ENCODE data around the gene PTPRM. TPM values are rescaled to one million over a fixed set of nuclear protein-coding genes. Genes with fewer than 3 reads are reported as not detected.

Gene PTPRM
- total and polyA plus RNA-seq, 2 donors (not counting 3 experiments of a cell fraction or from before 2014, with no cell fraction given): 37.4 to 43.7 TPM

- Histone ChIP-seq H3K79me2 (ENCODE audit: control insufficient read depth, insufficient read depth, low read length) (no peaks in the 10 kb centered on the region), H3K4me3 (replicated peaks in 1 of 3; ENCODE audit: insufficient read depth in 1 of 3, low read depth in 1 of 3, low read length in 3 of 3) (no peak overlapping the region), H3K36me3 (ENCODE audit: control insufficient read depth in 2 of 2, extremely low read depth in 1 of 2, insufficient read depth in 2 of 2, low read length in 2 of 2) (no peaks in the 10 kb centered on the region), H3K9ac (replicated peaks; ENCODE audit: extremely low read depth, insufficient read depth, low read length) (no peak overlapping the region), H3K27ac (ENCODE audit: insufficient read depth, low read depth, low read length) (no peak overlapping the region), H3K9me1 (replicated peaks; ENCODE audit: control insufficient read depth, extremely low read depth, insufficient read depth, low read length) (no peaks in the 10 kb centered on the region), H3K4me1 (ENCODE audit: control insufficient read depth, extremely low read depth, insufficient read depth, low read length) (no peaks in the 10 kb centered on the region), H3K4me2 (ENCODE audit: insufficient read depth, low read length) (no peak overlapping the region), H2AFZ (ENCODE audit: low read depth, low read length) (no peak overlapping the region), H3K27me3 (ENCODE audit: control insufficient read depth in 2 of 2, insufficient read depth in 2 of 2, low read length in 2 of 2) (no peaks in the 10 kb centered on the region), H4K20me1 (replicated peaks; ENCODE audit: control insufficient read depth, extremely low read depth, insufficient read depth, low read length) (no peaks in the 10 kb centered on the region), H3K9me3 (replicated peaks; ENCODE audit: control insufficient read depth, insufficient read depth, low read length) (no peaks in the 10 kb centered on the region)
- FAIRE-seq: no peak
- no TSS peak for BruUV-seq (replicated peaks)
- ChIA-PET POLR2A (no interaction called here), CTCF (no interaction called here)
- no peak for TF ChIP-seq GATA2 (IDR thresholded peaks at IDR 0.05; ENCODE audit: insufficient read depth, insufficient read length, low read depth, low read length)
- dilution Hi-C loops (cut with MboI; ENCODE audit: extremely low pct_ligation_motif_present, low sequenced_read_pairs) (no loop called here), intact Hi-C loops (cut with micrococcal nuclease) (no loop called here)
- no peak for DNase-seq (ENCODE audit: low read depth, low spot score)
These were observed 323.0 kb downstream of the PTPRM start for GRCh38 chr18:7890075-7890474.

- POLR2A ChIA-PET: no interaction called here
- no peak overlapping the region for H3K9ac ChIP-seq (replicated peaks; ENCODE audit: extremely low read depth, insufficient read depth, low read length)
- TF ChIP-seq POLR2AphosphoS5 (IDR thresholded peaks at IDR 0.05; ENCODE audit: insufficient read depth, low read depth, low read length) (no peak), POLR2A (IDR thresholded peaks at IDR 0.05; ENCODE audit: low read depth, low read length) (no peak), GATA2 (IDR thresholded peaks at IDR 0.05; ENCODE audit: insufficient read depth, insufficient read length, low read depth, low read length) (no peak), JUN (IDR thresholded peaks at IDR 0.05; ENCODE audit: borderline replicate concordance, insufficient read depth, insufficient read length, low read depth) (no peak), EZH2 (IDR thresholded peaks at IDR 0.05; ENCODE audit: borderline replicate concordance, low read depth, low read length, severe bottlenecking) (no peak), MAX (IDR thresholded peaks at IDR 0.05; ENCODE audit: insufficient read depth, insufficient read length) (no peak), MYC (IDR thresholded peaks at IDR 0.05; ENCODE audit: low read depth, low read length) (no peak), FOS (IDR thresholded peaks at IDR 0.05; ENCODE audit: borderline replicate concordance, insufficient read depth, low read length) (no peak)
- TF ChIP-seq, protein P1, sequence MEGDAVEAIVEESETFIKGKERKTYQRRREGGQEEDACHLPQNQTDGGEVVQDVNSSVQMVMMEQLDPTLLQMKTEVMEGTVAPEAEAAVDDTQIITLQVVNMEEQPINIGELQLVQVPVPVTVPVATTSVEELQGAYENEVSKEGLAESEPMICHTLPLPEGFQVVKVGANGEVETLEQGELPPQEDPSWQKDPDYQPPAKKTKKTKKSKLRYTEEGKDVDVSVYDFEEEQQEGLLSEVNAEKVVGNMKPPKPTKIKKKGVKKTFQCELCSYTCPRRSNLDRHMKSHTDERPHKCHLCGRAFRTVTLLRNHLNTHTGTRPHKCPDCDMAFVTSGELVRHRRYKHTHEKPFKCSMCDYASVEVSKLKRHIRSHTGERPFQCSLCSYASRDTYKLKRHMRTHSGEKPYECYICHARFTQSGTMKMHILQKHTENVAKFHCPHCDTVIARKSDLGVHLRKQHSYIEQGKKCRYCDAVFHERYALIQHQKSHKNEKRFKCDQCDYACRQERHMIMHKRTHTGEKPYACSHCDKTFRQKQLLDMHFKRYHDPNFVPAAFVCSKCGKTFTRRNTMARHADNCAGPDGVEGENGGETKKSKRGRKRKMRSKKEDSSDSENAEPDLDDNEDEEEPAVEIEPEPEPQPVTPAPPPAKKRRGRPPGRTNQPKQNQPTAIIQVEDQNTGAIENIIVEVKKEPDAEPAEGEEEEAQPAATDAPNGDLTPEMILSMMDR (IDR thresholded peaks at IDR 0.05; ENCODE audit: extremely low read depth in 1 of 2, insufficient read depth in 1 of 2, low read depth in 1 of 2, low read length in 2 of 2): no peak
- H3K4me2 ChIP-seq (ENCODE audit: insufficient read depth, low read length): no peak overlapping the region
- BruUV-seq (replicated peaks): no TSS peak
- H3K9me1 ChIP-seq (replicated peaks; ENCODE audit: control insufficient read depth, extremely low read depth, insufficient read depth, low read length): no peaks in the 10 kb centered on the region
- intact Hi-C loops (cut with micrococcal nuclease): no loop called here
- no peaks in the 10 kb centered on the region for H3K79me2 ChIP-seq (ENCODE audit: control insufficient read depth, insufficient read depth, low read length)
- H3K4me3 ChIP-seq (replicated peaks in 1 of 3; ENCODE audit: insufficient read depth in 1 of 3, low read depth in 1 of 3, low read length in 3 of 3): no peak overlapping the region
- no peaks in the 10 kb centered on the region for H3K27me3 ChIP-seq (ENCODE audit: control insufficient read depth in 2 of 2, insufficient read depth in 2 of 2, low read length in 2 of 2)
- H3K4me1 ChIP-seq (ENCODE audit: control insufficient read depth, extremely low read depth, insufficient read depth, low read length): no peaks in the 10 kb centered on the region
- dilution Hi-C loops (cut with MboI; ENCODE audit: extremely low pct_ligation_motif_present, low sequenced_read_pairs): no loop called here
- no peaks in the 10 kb centered on the region for H3K36me3 ChIP-seq (ENCODE audit: control insufficient read depth in 2 of 2, extremely low read depth in 1 of 2, insufficient read depth in 2 of 2, low read length in 2 of 2)
- CTCF ChIA-PET: no interaction called here
- H3K27ac ChIP-seq (ENCODE audit: insufficient read depth, low read depth, low read length): no peak overlapping the region
- FAIRE-seq: no peak
- no peak for DNase-seq (ENCODE audit: low read depth, low spot score)
- H2AFZ ChIP-seq (ENCODE audit: low read depth, low read length): no peak overlapping the region
- H4K20me1 ChIP-seq (replicated peaks; ENCODE audit: control insufficient read depth, extremely low read depth, insufficient read depth, low read length): no peaks in the 10 kb centered on the region
- H3K9me3 ChIP-seq (replicated peaks; ENCODE audit: control insufficient read depth, insufficient read depth, low read length): no peaks in the 10 kb centered on the region
These were observed 325.4 kb downstream of the PTPRM start for GRCh38 chr18:7892556-7892955.

All from endothelial cell of umbilical vein (primary cell).